Colon (tissue), 2 donors: ENCODE results near the gene ADAM23.

ENCODE experiments used
- FAIRE-seq: peaks from 2 replicates; lab custom pipeline; 2012; peaks lifted over from hg19 to GRCh38; lab: Jason Lieb, UNC
- donor health status: control.
- donor health status: control.

Gene ADAM23

DNA sequence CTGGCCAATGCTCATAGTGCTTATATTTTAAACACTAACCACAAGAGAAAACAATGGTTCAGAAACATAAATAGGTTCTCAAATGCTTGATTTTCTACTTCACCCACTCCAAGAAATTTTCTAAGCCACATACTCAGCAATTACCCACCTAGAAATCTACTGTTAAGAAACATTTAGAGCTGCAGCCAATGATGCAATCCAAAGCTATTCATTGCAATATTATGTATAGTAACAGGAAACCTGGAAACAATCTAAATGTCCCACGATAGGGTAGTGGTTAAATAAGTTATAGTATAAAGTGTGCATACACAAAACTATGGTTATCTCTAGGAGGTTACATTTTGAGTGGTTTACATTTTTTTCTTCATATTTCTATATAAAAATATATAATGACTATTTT, 204.7 kb downstream of the ADAM23 start:
- no peak for FAIRE-seq

DNA sequence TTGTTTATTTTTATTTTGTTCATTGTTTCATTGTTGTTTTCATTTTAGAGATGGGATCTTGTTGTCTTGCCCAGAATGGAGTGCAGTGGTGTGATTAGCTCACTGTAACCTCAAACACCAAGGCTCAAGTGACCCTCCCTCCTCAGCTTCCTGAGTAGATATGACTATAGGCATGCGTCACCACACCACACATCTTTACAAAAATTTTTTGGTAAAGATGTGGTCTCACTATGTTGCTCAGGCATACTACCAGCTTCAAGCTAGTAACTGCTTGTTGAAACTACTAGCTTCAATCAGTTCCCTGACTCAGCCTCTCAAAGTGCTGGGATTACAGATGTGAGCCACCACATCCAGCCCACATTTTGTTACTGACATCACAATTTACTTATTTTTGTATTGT, 213.8 kb downstream of the ADAM23 start:
- no peak for FAIRE-seq

DNA sequence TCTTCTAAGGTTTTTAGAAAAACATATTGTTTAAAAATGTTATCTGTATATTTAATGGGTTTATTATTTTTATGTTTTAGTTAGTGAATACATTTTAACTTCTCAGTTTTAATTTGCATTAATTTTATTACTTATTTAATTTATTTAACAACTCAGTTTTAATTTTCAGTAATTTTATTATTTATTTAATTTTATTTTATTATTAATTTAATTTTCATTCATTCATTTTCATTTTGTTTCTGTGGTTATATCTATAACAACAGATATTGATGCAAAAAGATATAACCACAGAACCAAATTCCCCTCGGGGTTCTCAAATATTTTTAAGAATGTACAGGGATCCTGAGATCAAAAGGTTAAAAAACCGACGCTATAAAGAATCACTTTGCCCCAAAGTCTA, 221.9 kb downstream of the ADAM23 start:
- peak; percentile 87 for FAIRE-seq
